H9 (cell line): Measurements from ENCODE around the gene MAS1. TPM values are rescaled to one million over a fixed set of nuclear protein-coding genes. Genes with fewer than 3 reads are reported as not detected.
A peak's percentile ranks its signal among the peaks of the same experiment; 100 is the strongest.

Experiments used
- DNase-seq: peaks from one replicate; pipeline ENCODE4 v3.0.0-alpha.2; 2017
- H2AFZ ChIP-seq: one replicate; pipeline ENCODE4 v1.6.1; 2013; ENCODE audit warnings: mild to moderate bottlenecking, low read length, control low read depth, moderate library complexity
- H2AK5ac ChIP-seq: 2 replicates; pipeline ENCODE4 v1.6.1; 2013; ENCODE audit warnings: low read length, control low read depth, mixed read lengths; ENCODE audit not compliant: insufficient read length
- H2BK120ac ChIP-seq: one replicate; pipeline ENCODE4 v1.6.1; 2013; ENCODE audit warnings: low read depth, mild to moderate bottlenecking, low read length, control low read depth, inconsistent platforms; ENCODE audit not compliant: poor library complexity, severe bottlenecking
- H2BK12ac ChIP-seq: 2 replicates; pipeline ENCODE4 v1.6.1; 2013; ENCODE audit warnings: low read length, control low read depth, mixed read lengths, low read depth; ENCODE audit not compliant: insufficient read length
- H2BK15ac ChIP-seq: 2 replicates; pipeline ENCODE4 v1.6.1; 2013; ENCODE audit warnings: low read depth, low read length, control low read depth
- H2BK20ac ChIP-seq: one replicate; pipeline ENCODE4 v1.6.1; 2013; ENCODE audit warnings: low read depth, mild to moderate bottlenecking, low read length, control low read depth, inconsistent platforms; ENCODE audit not compliant: poor library complexity, severe bottlenecking
- H2BK5ac ChIP-seq: 2 replicates; pipeline ENCODE4 v1.6.1; 2013; ENCODE audit warnings: low read length, control low read depth, mixed read lengths; ENCODE audit not compliant: insufficient read length
- H3K14ac ChIP-seq: 2 replicates; pipeline ENCODE4 v1.6.1; 2013; ENCODE audit warnings: low read length, control low read depth; ENCODE audit not compliant: insufficient read depth
- H3K18ac ChIP-seq: 2 replicates; pipeline ENCODE4 v1.6.1; 2013; ENCODE audit warnings: low read depth, mild to moderate bottlenecking, mixed read lengths, low read length, control low read depth; ENCODE audit not compliant: insufficient read length
- H3K23ac ChIP-seq: 2 replicates; pipeline ENCODE4 v1.6.1; 2013; ENCODE audit warnings: low read length, control low read depth, mixed read lengths, low read depth; ENCODE audit not compliant: insufficient read length
- H3K23me2 ChIP-seq: 2 replicates; pipeline ENCODE4 v1.6.1; 2013; ENCODE audit warnings: low read depth, mild to moderate bottlenecking, mixed read lengths, low read length, control low read depth; ENCODE audit not compliant: insufficient read length, poor library complexity, severe bottlenecking
- H3K27ac ChIP-seq: 2 replicates; pipeline ENCODE4 v1.5.1; 2013; ENCODE audit warnings: low read length, control low read depth, mixed read lengths, low read depth; ENCODE audit not compliant: insufficient read length
- H3K27me3 ChIP-seq: 2 replicates; pipeline ENCODE4 v1.6.1; 2013; ENCODE audit warnings: low read length, control low read depth, inconsistent platforms; ENCODE audit not compliant: insufficient read depth
- H3K4ac ChIP-seq: 2 replicates; pipeline ENCODE4 v1.6.1; 2013; ENCODE audit warnings: low read depth, mild to moderate bottlenecking, control low read depth, inconsistent platforms, low read length, moderate library complexity
- H3K4me1 ChIP-seq: 2 replicates; pipeline ENCODE4 v1.6.1; 2013; ENCODE audit warnings: low read length, control low read depth, inconsistent platforms; ENCODE audit not compliant: insufficient read depth
- H3K4me2 ChIP-seq: 2 replicates; pipeline ENCODE4 v1.6.1; 2013; ENCODE audit warnings: low read length, control low read depth, mixed read lengths; ENCODE audit not compliant: insufficient read length, insufficient read depth
- H3K56ac ChIP-seq: 2 replicates; pipeline ENCODE4 v1.6.1; 2013; ENCODE audit warnings: low read depth, mild to moderate bottlenecking, mixed read lengths, low read length, control low read depth; ENCODE audit not compliant: insufficient read length
- H3K79me1 ChIP-seq: 2 replicates; pipeline ENCODE4 v1.6.1; 2013; ENCODE audit warnings: low read depth, mild to moderate bottlenecking, moderate library complexity, low read length, control low read depth, inconsistent platforms; ENCODE audit not compliant: insufficient read depth, poor library complexity, severe bottlenecking
- H3K79me2 ChIP-seq: 2 replicates; pipeline ENCODE4 v1.6.1; 2013; ENCODE audit warnings: low read length, control low read depth, inconsistent platforms; ENCODE audit not compliant: insufficient read depth
- H3K9ac ChIP-seq: 2 replicates; pipeline ENCODE4 v1.6.1; 2013; ENCODE audit warnings: low read length, control low read depth, mixed read lengths; ENCODE audit not compliant: insufficient read length; ENCODE audit errors: extremely low read depth
- H3K9me3 ChIP-seq: one replicate; pipeline ENCODE4 v1.6.1; 2013; ENCODE audit warnings: low read depth, low read length, inconsistent platforms; ENCODE audit not compliant: control insufficient read depth
- H3T11ph ChIP-seq: one replicate; pipeline ENCODE4 v1.6.1; 2013; ENCODE audit warnings: mild to moderate bottlenecking, low read length, control low read depth, inconsistent platforms
- H4K20me1 ChIP-seq: one replicate; pipeline ENCODE4 v1.6.1; 2013; ENCODE audit not compliant: control insufficient read depth, insufficient read length, insufficient read depth
- H4K5ac ChIP-seq: 2 replicates; pipeline ENCODE4 v1.6.1; 2013; ENCODE audit warnings: low read depth, mild to moderate bottlenecking, mixed read lengths, low read length, control low read depth; ENCODE audit not compliant: insufficient read length
- H4K8ac ChIP-seq: replicated peaks from 2 replicates; pipeline ENCODE4 v1.6.1; 2013; ENCODE audit warnings: low read length, control low read depth, mixed read lengths, low read depth; ENCODE audit not compliant: insufficient read length
- H4K91ac ChIP-seq: 2 replicates; pipeline ENCODE4 v1.6.1; 2013; ENCODE audit warnings: low read depth, mild to moderate bottlenecking, moderate library complexity, mixed read lengths, low read length, control low read depth; ENCODE audit not compliant: insufficient read length
- H3K27ac Mint-ChIP-seq, 3 experiments: 2 replicates in 2 of 3; 3 replicates in 1 of 3; pipeline ENCODE4 v1.8.0; 2020 to 2021; ENCODE audit warnings: mixed read lengths in 3 of 3, mild to moderate bottlenecking in 1 of 3, moderate library complexity in 1 of 3
- H3K27me3 Mint-ChIP-seq: 2 replicates; pipeline ENCODE4 v1.8.0; 2021; ENCODE audit warnings: low read depth, mild to moderate bottlenecking, moderate library complexity, mixed read lengths
- H3K36me3 Mint-ChIP-seq, 3 experiments: 2 replicates in 2 of 3; 3 replicates in 1 of 3; pipeline ENCODE4 v1.8.0; 2020 to 2021; ENCODE audit warnings: low read depth in 3 of 3, mixed read lengths in 3 of 3; ENCODE audit not compliant: insufficient read depth in 1 of 3
- H3K4me1 Mint-ChIP-seq, 2 experiments: 2 replicates each; pipeline ENCODE4 v1.8.0; 2020; ENCODE audit warnings: mixed read lengths in 2 of 2
- H3K4me3 Mint-ChIP-seq, 2 experiments: 2 replicates in 1 of 2; 3 replicates in 1 of 2; pipeline ENCODE4 v1.8.0; 2020 to 2021; ENCODE audit warnings: mild to moderate bottlenecking in 2 of 2, mixed read lengths in 2 of 2, moderate library complexity in 1 of 2
- H3K9me3 Mint-ChIP-seq, 2 experiments: 2 replicates in 1 of 2; 3 replicates in 1 of 2; pipeline ENCODE4 v1.8.0; 2020; ENCODE audit warnings: mild to moderate bottlenecking in 2 of 2, mixed read lengths in 2 of 2, moderate library complexity in 1 of 2
- WGBS: extraction: QIAGEN DNeasy Blood & Tissue Kit; methylation state at CpG from one replicate; pipeline ENCODE4 v1.1.7; 2013; ENCODE audit warnings: missing lambda C conversion rate, low lambda C conversion rate, mixed read lengths; ENCODE audit not compliant: insufficient read length; ENCODE audit errors: extremely low coverage; 5-methylcytosine and 5-hydroxymethylcytosine counted together
- total RNA-seq: library from RNA; stranded (reverse); gene quantifications from 2 replicates; pipeline ENCODE4 v1.2.1, GENCODE V29; 2021
- TF ChIP-seq, protein P1 (sequence below): fragments of 200-600 bp; sonication (generic); conservative IDR thresholded peaks from 3 replicates; pipeline ENCODE4 v1.8.0; 2021; ENCODE audit warnings: antibody characterized with exemption, mild to moderate bottlenecking

The MAS1 gene
- total RNA-seq, 1 experiment from 2014 or later: 0.02 TPM

DNA sequence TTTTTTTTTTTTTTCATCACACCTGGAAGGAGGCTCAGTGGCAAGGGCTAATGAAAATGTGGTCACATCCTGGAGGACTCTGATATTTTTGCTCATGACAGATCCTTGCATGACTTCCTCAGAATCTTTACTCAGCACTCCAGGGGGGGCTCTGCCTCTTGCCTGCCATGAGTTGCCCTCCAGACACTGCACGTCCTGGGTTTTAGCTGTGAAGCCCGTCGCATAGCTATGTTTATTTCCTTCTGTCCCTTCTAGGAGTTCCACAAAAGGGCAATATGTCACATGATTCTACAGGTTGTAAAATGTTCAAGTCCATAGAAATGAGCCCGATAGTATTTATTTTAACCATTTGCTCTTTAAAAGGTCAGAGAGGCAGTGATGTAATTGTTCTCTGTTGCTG is 18.2 kb downstream of the MAS1 start:
- H2AK5ac ChIP-seq: no peak overlapping the region
- no peaks in the 10 kb centered on the region for H3K9me3 ChIP-seq
- H3K27me3 ChIP-seq: no peaks in the 10 kb centered on the region
- peaks cover 2 to 11% of the 10 kb centered on the region in 2 experiments; a peak in 1 of 4 replicates for H3K4me1 Mint-ChIP-seq
- H3K9ac ChIP-seq: no peak overlapping the region
- no peak overlapping the region for H2BK20ac ChIP-seq
- H3K4me1 ChIP-seq: no peaks in the 10 kb centered on the region
- H3K4me3 Mint-ChIP-seq: no peak overlapping the region
- 0 out of 7 replicates have a peak overlapping the region, but pooled peaks of 1 of the 3 experiments have one; percentile 12 for H3K27ac Mint-ChIP-seq
- H3K4me2 ChIP-seq: no peak overlapping the region
- no peak overlapping the region for H2BK12ac ChIP-seq
- H3K79me2 ChIP-seq: no peaks in the 10 kb centered on the region
- H3K79me1 ChIP-seq: no peaks in the 10 kb centered on the region
- H4K8ac ChIP-seq: no peak overlapping the region
- no peak overlapping the region for H3K27ac ChIP-seq
- no peak overlapping the region for H4K91ac ChIP-seq
- H3K27me3 Mint-ChIP-seq: peaks cover 12% of the 10 kb centered on the region
- H3K4ac ChIP-seq: no peak overlapping the region
- no peak overlapping the region for H2BK15ac ChIP-seq
- H3K56ac ChIP-seq: no peak overlapping the region
- H3K9me3 Mint-ChIP-seq: no peaks in the 10 kb centered on the region
- no peak overlapping the region for H3K23ac ChIP-seq
- H3K36me3 Mint-ChIP-seq: no peaks in the 10 kb centered on the region; a peak in 1 of 7 replicates
- DNase-seq: no peak
- no peak overlapping the region for H3K18ac ChIP-seq
- WGBS: no CpG with 5 or more reads among the region's 4 CpGs
- H2BK5ac ChIP-seq: no peak overlapping the region
- TF ChIP-seq, protein P1, sequence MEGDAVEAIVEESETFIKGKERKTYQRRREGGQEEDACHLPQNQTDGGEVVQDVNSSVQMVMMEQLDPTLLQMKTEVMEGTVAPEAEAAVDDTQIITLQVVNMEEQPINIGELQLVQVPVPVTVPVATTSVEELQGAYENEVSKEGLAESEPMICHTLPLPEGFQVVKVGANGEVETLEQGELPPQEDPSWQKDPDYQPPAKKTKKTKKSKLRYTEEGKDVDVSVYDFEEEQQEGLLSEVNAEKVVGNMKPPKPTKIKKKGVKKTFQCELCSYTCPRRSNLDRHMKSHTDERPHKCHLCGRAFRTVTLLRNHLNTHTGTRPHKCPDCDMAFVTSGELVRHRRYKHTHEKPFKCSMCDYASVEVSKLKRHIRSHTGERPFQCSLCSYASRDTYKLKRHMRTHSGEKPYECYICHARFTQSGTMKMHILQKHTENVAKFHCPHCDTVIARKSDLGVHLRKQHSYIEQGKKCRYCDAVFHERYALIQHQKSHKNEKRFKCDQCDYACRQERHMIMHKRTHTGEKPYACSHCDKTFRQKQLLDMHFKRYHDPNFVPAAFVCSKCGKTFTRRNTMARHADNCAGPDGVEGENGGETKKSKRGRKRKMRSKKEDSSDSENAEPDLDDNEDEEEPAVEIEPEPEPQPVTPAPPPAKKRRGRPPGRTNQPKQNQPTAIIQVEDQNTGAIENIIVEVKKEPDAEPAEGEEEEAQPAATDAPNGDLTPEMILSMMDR: no peak
- H4K20me1 ChIP-seq: peaks cover 2% of the 10 kb centered on the region
- no peak overlapping the region for H2AFZ ChIP-seq
- no peaks in the 10 kb centered on the region for H3K23me2 ChIP-seq
- no peak overlapping the region for H2BK120ac ChIP-seq
- no peak overlapping the region for H3T11ph ChIP-seq
- H4K5ac ChIP-seq: no peak overlapping the region
- H3K14ac ChIP-seq: no peak overlapping the region
